HL-60 (cell line): ENCODE data around the gene PEF1.

Experiments used
- DNase-seq, 2 experiments: peaks; one replicate each; pipeline ENCODE4 v3.0.0-alpha.2; 2010 to 2020; ENCODE audit warnings: low read depth in 1 of 2, low spot score in 1 of 2
- H3K27ac ChIP-seq: fragments of 250-450 bp; sonication (Bioruptor Pico); replicated peaks from 2 replicates; pipeline ENCODE4 v1.5.1; 2020; ENCODE audit warnings: mild to moderate bottlenecking, moderate library complexity
- H3K27me3 ChIP-seq: fragments of 250-450 bp; sonication (Bioruptor Pico); 2 replicates; pipeline ENCODE4 v1.5.1; 2021; ENCODE audit warnings: mild to moderate bottlenecking, moderate library complexity; ENCODE audit not compliant: insufficient read depth, poor library complexity, severe bottlenecking
- H3K4me3 ChIP-seq: replicated peaks from 2 replicates; pipeline ENCODE4 v1.5.1; 2011; ENCODE audit warnings: mild to moderate bottlenecking, control low read depth, low read length; ENCODE audit not compliant: insufficient read depth
- GABPA ChIP-seq: IDR thresholded peaks from 2 replicates; pipeline ENCODE4 v1.6.1; 2012; ENCODE audit warnings: low read depth
- POLR2AphosphoS5 ChIP-seq: IDR thresholded peaks from 2 replicates; pipeline ENCODE4 v1.6.1; 2012; ENCODE audit warnings: low read depth
- SPI1 ChIP-seq: IDR thresholded peaks from 2 replicates; pipeline ENCODE4 v1.6.1; 2012; ENCODE audit warnings: low read depth, mild to moderate bottlenecking, borderline replicate concordance
- TF ChIP-seq, protein P1 (sequence below): IDR thresholded peaks from 2 replicates; pipeline ENCODE4 v1.6.1; 2012; ENCODE audit warnings: low read depth; ENCODE audit not compliant: insufficient replicate concordance
- TF ChIP-seq, protein P2 (sequence below): IDR thresholded peaks from one replicate; pipeline ENCODE4 v1.5.1; 2011; ENCODE audit warnings: low read length, control low read depth, inconsistent platforms; ENCODE audit not compliant: insufficient read depth

PEF1 gene

DNA sequence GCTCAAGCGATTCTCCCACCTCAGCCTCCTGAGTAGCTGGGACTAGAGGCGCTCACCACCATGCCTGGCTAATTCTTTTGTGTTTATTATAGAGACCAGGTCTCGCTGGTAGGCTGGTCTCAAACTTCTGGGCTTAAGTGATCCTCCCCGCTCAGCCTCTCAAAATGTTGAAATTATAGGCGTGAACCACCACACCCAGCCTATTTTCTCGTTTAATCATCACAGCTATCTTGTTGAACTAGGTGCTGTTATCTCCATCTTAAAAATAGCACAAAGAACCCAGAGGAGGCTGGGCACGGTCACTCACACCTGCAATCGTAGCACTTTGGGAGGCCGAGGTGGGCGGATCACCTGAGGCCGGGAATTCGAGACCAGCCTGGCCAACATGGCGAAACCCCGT, 31.1 kb upstream of the PEF1 start:
- DNase-seq, result no peak
- Histone ChIP-seq H3K4me3 (no peak overlapping the region), H3K27me3 (peaks cover 7% of the 10 kb centered on the region), H3K27ac (no peak overlapping the region)
- TF ChIP-seq, protein P1, sequence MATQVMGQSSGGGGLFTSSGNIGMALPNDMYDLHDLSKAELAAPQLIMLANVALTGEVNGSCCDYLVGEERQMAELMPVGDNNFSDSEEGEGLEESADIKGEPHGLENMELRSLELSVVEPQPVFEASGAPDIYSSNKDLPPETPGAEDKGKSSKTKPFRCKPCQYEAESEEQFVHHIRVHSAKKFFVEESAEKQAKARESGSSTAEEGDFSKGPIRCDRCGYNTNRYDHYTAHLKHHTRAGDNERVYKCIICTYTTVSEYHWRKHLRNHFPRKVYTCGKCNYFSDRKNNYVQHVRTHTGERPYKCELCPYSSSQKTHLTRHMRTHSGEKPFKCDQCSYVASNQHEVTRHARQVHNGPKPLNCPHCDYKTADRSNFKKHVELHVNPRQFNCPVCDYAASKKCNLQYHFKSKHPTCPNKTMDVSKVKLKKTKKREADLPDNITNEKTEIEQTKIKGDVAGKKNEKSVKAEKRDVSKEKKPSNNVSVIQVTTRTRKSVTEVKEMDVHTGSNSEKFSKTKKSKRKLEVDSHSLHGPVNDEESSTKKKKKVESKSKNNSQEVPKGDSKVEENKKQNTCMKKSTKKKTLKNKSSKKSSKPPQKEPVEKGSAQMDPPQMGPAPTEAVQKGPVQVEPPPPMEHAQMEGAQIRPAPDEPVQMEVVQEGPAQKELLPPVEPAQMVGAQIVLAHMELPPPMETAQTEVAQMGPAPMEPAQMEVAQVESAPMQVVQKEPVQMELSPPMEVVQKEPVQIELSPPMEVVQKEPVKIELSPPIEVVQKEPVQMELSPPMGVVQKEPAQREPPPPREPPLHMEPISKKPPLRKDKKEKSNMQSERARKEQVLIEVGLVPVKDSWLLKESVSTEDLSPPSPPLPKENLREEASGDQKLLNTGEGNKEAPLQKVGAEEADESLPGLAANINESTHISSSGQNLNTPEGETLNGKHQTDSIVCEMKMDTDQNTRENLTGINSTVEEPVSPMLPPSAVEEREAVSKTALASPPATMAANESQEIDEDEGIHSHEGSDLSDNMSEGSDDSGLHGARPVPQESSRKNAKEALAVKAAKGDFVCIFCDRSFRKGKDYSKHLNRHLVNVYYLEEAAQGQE, result no peak
- TF ChIP-seq GABPA, result no peak
- TF ChIP-seq POLR2AphosphoS5, result no peak
- TF ChIP-seq, protein P2, sequence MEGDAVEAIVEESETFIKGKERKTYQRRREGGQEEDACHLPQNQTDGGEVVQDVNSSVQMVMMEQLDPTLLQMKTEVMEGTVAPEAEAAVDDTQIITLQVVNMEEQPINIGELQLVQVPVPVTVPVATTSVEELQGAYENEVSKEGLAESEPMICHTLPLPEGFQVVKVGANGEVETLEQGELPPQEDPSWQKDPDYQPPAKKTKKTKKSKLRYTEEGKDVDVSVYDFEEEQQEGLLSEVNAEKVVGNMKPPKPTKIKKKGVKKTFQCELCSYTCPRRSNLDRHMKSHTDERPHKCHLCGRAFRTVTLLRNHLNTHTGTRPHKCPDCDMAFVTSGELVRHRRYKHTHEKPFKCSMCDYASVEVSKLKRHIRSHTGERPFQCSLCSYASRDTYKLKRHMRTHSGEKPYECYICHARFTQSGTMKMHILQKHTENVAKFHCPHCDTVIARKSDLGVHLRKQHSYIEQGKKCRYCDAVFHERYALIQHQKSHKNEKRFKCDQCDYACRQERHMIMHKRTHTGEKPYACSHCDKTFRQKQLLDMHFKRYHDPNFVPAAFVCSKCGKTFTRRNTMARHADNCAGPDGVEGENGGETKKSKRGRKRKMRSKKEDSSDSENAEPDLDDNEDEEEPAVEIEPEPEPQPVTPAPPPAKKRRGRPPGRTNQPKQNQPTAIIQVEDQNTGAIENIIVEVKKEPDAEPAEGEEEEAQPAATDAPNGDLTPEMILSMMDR, result no peak
- no peak for TF ChIP-seq SPI1

DNA sequence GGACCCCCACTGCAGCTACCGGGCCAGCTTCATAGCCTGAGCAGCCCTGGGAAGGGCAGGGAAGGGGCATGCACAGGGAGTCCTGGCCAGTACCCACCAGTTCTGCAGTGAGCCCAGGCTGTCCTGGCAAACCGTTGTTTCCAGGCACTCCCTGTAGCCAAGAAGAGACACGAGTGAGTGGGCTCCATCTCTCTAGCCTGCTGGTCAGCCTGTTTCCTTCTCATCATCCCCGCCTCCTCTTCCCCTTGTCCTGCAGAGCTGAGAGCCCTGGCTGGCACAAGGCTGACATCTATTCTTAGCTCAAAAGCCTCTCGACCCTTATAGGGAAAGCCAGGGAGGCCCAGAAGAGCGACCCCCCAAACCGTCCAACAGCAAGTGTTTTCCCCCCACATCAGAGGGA, 30.5 kb upstream of the PEF1 start:
- no peak for DNase-seq
- Histone ChIP-seq H3K4me3 (no peak overlapping the region), H3K27me3 (peaks cover 11% of the 10 kb centered on the region), H3K27ac (no peak overlapping the region)
- TF ChIP-seq GABPA (no peak), POLR2AphosphoS5 (no peak), SPI1 (no peak)
- TF ChIP-seq, protein P1, result no peak
- TF ChIP-seq, protein P2, result no peak

DNA sequence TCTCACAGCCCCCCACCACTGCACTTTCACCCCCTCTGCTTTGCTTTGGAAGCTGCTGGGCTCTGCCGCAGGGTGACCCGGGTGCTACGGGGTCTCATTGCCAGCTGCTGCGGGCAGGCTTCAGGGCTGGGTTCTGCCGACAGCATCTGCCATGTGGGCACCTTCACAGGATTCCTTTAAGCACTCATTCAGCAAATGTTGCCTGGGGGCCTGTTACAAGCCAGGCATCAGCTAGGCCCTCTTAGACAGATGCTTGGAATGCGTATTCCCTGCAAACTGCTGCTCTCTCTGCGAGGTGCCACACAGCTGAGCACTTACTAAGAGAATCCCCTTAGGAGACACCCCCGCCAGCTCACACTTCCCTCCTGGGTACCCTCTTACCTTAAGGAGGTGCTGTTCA, 29.9 kb upstream of the PEF1 start:
- H3K27ac ChIP-seq, result no peak overlapping the region
- H3K27me3 ChIP-seq, result peaks cover 15% of the 10 kb centered on the region
- H3K4me3 ChIP-seq, result no peak overlapping the region
- no peak for DNase-seq
- TF ChIP-seq SPI1 (no peak), POLR2AphosphoS5 (no peak), GABPA (no peak)
- TF ChIP-seq, protein P1, result no peak
- TF ChIP-seq, protein P2, result no peak
